ENCODE measurements around the gene ARHGEF10L. TPM values are rescaled to one million over a fixed set of nuclear protein-coding genes. Genes with fewer than 3 reads are reported as not detected.

Gene ARHGEF10L
- total RNA-seq, 2 donors from 2014 or later = 81.4 to 93.1 TPM

GRCh38 chr1:17630048-17630830 lies 90.7 kb downstream of the ARHGEF10L start:
- H3K27me3 ChIP-seq = no peaks in the 10 kb centered on the region
- H3K36me3 ChIP-seq (replicated peaks in 1 of 2; ENCODE audit: insufficient read depth in 1 of 2, low read depth in 2 of 2) = peaks cover 14 to 47% of the 10 kb centered on the region in 2 donors
- 76 to 83% methylated on average over 9 to 16 of the region's 16 CpGs for WGBS, 2 donors
- H3K27ac ChIP-seq = peak overlapping the region in 1 of 4 donors; percentile 49
- intact Hi-C loops (cut with DNase I) = no loop called here
- TF ChIP-seq CTCF (IDR thresholded peaks at IDR 0.05) = no peak
- TF ChIP-seq POLR2A (IDR thresholded peaks at IDR 0.05) = peak in 1 of 3 donors; percentile 10
- no peaks in the 10 kb centered on the region for H3K4me1 ChIP-seq
- ATAC-seq (no peak), DNase-seq (peak in 2 of 4 donors; percentile 29 to 78)
- H3K9me3 ChIP-seq = no peaks in the 10 kb centered on the region
- H3K4me3 ChIP-seq = no peak overlapping the region

GRCh38 chr1:17630986-17631385 lies 91.5 kb downstream of the ARHGEF10L start:
- DNase-seq (no peak), ATAC-seq (no peak)
- 57 to 81% methylated on average over 6 of the region's 6 CpGs for WGBS, 2 donors
- Histone ChIP-seq H3K27ac (no peak overlapping the region), H3K27me3 (no peaks in the 10 kb centered on the region), H3K9me3 (no peaks in the 10 kb centered on the region), H3K4me3 (no peak overlapping the region), H3K36me3 (replicated peaks in 1 of 2; ENCODE audit: insufficient read depth in 1 of 2, low read depth in 2 of 2) (peaks cover 14 to 50% of the 10 kb centered on the region in 2 donors), H3K4me1 (no peaks in the 10 kb centered on the region)
- TF ChIP-seq POLR2A (IDR thresholded peaks at IDR 0.05) (no peak), CTCF (IDR thresholded peaks at IDR 0.05) (no peak)
- intact Hi-C loops (cut with DNase I) = no loop called here

GRCh38 chr1:17631410-17631809 lies 91.9 kb downstream of the ARHGEF10L start:
- Histone ChIP-seq H3K36me3 (replicated peaks in 1 of 2; ENCODE audit: insufficient read depth in 1 of 2, low read depth in 2 of 2) (peaks cover 13 to 52% of the 10 kb centered on the region in 2 donors), H3K9me3 (no peaks in the 10 kb centered on the region), H3K4me3 (no peak overlapping the region), H3K27ac (no peak overlapping the region), H3K4me1 (no peaks in the 10 kb centered on the region), H3K27me3 (no peaks in the 10 kb centered on the region)
- DNase-seq (no peak), ATAC-seq (no peak)
- TF ChIP-seq POLR2A (IDR thresholded peaks at IDR 0.05) (no peak), CTCF (IDR thresholded peaks at IDR 0.05) (no peak)
- intact Hi-C loops (cut with DNase I) = no loop called here
- 94 to 96% methylated on average over 8 of the region's 8 CpGs for WGBS, 2 donors

- no peak for TF ChIP-seq POLR2A (IDR thresholded peaks at IDR 0.05)
- TF ChIP-seq CTCF (IDR thresholded peaks at IDR 0.05) = no peak
- no peaks in the 10 kb centered on the region for H3K4me1 ChIP-seq
- DNase-seq (no peak), ATAC-seq (no peak)
- intact Hi-C loops (cut with DNase I) = no loop called here
- H3K4me3 ChIP-seq = no peak overlapping the region
- H3K27ac ChIP-seq = no peak overlapping the region
- no peaks in the 10 kb centered on the region for H3K27me3 ChIP-seq
- H3K36me3 ChIP-seq (replicated peaks in 1 of 2; ENCODE audit: insufficient read depth in 1 of 2, low read depth in 2 of 2) = peaks cover 6 to 54% of the 10 kb centered on the region in 2 donors
- WGBS, 2 donors = 84 to 86% methylated on average over 18 to 19 of the region's 19 CpGs
- no peaks in the 10 kb centered on the region for H3K9me3 ChIP-seq
These were observed 92.6 kb downstream of the ARHGEF10L start for GRCh38 chr1:17632106-17632505.
